Raji (cell line): ENCODE measurements around the gene TPO.

ENCODE experiments used
- POLR2A ChIP-seq: IDR thresholded peaks from 2 replicates; pipeline ENCODE4 v1.6.1; 2011; ENCODE audit warnings: low read depth, low read length, control low read depth; ENCODE audit not compliant: insufficient read depth

TPO gene

DNA sequence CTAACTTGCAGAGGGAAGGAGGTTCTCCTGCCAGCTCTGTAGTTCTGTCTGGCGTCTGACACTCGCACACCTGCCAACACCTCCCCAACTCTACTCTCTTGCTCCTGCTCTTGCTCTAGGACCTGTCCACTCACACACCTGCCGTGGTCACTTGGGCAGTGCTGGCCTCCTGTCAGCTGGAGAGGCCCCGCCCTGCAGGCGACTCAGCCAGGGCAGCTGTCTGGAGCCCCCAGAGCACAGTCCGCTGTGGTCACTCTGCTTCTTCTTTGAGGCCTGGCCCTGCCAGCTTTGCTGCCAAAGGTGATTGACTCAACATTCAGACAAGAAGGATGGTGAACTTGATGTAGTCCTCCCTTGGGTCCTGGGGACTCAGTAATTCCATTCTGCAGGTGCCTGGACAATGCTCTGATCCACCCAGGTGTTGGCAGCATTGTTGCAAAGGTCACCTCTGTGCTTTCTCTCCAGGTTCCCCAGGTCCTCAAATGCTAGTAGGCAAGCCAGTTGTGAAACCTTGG lies 18.7 kb downstream of the TPO start:
- no peak for TF ChIP-seq POLR2A

DNA sequence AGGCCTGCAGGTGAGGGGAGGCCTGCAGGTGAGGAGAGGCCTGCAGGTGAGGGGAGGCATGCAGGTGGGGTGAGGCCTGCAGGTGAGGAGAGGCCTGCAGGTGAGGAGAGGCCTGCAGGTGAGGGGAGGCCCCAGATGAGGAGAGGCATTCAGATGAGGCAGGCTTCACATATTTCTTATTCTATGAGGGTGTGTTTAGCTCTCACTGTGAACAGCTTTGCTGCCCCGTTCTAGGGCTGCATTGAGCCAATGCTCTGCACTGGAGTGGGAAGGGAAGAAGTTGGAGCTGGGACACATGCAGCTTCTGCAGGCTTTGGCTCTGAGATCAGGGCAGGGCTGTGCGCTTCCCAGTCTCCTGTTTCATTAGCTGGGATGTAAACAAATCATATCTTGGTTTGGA lies 19.5 kb downstream of the TPO start:
- TF ChIP-seq POLR2A = no peak

DNA sequence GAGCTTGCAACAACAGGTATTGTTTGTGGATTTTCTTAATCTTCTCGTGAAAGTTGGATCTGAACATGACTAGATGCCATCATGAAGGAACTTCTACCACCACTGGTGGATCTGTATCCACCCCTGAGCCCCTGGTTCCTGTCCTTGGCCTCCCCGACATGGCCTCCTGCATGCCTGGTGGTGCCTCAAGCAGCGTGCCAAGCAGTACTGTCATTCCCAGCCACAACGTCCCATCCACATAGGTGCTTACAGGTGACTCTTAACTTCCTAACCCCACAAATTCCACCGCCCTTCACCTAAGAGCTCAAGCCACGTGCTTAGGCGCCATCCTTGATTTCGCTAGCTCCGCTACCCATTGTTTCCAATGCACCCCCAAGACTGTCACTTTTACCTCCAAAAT lies 23.1 kb downstream of the TPO start:
- no peak for TF ChIP-seq POLR2A

DNA sequence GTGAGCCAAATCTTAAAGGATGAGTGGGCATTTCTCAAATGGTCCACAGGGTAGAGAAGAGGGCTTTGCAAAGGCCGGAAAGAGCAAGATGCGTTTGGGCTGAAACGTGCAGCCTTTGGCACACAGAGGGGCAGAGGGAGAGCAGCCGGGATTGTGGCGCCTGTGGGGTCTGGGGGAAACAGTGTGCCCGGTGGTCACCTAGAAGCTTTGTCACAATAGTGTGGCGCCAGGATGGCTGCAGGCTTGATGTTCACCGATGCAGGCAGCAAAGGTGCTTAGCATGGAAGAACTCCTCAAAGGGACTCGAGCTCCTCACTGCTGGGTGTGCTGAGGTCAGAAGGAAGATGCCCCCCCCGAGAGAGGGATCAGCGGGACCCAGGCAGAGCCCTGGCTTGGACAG lies 23.8 kb downstream of the TPO start:
- no peak for TF ChIP-seq POLR2A

DNA sequence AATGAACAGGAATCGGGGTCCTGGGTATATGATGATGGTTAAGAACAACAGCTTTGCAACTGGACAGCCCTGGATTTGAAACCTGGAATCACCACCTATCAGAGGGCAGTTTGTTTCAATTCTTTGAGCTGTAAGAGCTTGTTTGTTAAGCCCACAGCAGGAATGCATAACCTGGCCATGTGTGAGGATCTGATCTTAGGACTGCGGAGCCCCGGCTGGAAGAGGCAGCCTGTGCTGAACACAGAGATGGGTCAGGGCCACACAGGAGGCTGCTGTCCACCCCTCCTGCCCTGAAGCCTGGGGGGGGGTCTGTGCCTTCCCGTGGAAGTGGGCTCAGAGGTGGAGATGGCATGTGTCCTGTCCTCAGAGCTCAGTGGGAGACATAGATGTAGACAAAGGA lies 24.3 kb downstream of the TPO start:
- TF ChIP-seq POLR2A = no peak

DNA sequence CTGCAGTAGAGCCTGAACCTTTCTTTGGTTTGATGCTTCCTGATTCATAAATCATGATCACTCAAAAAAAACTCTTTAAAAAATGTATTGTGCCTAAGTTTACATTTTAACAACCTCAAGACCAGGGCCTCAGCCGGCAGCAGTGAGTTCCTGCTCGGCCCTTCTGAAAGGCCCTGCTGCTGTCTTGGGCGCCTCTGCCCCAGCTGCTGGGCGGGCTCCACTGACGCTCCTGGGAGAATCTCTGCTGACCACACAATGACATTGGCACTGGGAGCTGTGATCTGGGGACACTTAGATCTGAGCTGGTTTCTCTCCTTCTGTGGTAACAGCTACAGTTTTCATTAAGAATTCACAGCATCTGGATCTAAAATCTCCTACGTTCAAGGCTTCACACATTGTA lies 25.7 kb downstream of the TPO start:
- no peak for TF ChIP-seq POLR2A

DNA sequence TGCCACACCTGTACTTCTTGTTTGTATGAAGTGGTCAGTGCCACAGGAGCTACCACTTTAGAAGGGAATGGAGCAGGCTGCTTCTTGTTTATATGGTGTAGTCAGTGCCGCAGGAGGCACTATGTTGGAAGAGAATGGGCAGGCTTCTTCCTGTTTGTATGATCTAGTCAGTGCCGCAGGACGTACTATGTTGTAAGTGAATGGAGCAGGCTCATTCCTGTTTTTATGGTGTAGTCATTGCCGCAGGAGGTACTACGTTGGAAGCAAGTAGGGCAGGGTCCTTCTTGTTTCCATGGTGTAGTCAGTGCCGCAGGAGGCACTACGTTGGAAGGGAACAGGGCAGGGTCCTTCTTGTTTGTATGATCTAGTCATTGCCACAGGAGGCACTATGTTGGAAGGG lies 27.3 kb downstream of the TPO start:
- no peak for TF ChIP-seq POLR2A

DNA sequence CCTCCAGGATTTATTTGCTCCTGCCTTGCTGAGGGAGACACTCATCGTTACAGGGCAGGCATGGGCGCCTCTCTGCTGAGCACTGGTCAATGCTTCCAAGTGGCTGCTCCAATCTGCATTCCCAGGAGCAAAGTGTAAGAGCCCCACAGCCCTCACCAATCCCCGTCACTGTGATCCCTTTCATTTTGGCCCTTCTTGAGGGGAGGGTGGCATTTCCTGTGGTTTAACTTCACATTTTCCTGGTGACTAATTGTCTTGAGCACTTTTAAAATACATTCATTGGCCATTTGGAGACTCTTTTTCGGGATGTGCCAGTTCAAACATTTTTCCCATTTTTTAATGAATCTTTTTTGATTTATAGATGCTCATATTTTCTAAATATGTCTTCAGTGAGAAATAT lies 33.0 kb downstream of the TPO start:
- TF ChIP-seq POLR2A = no peak

DNA sequence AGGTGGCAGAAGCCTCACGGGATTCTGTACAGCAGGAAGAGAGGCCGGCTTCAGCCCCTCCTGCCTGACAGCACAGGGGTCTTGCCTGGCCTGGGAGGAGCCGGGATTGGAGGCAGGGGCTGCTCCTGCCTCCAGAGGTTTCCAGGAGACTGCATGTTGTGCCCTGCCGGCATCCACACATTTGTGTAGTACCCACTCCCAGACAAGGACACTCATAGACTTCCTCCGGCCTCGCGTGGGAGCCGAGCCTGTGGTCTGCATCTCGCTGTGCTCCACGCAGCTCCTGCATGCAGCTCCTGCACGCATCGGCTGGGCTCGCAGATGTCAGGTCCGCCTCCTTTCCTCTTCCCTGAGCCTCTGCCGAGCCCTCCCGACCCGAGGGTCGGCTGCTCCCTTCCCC lies 34.7 kb downstream of the TPO start:
- TF ChIP-seq POLR2A = no peak

DNA sequence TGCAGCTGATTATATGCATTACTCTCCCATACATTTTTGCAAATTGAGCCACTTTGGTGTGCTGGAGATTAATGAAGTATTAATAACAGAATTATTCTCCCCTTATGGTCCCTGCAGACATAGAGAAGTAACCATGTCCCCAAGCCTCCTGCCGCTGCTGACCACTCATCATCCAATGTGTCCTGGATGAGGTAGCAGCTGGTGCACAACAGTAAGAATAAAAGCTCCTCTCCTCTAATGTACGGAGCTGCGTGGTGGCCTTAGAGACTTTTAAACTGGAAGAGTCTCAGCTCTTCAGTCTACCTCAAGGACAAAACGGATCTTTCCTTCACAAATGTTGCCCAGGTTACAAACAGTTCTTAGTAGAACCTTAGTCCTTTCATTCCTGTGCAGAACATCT lies 37.7 kb downstream of the TPO start:
- TF ChIP-seq POLR2A = no peak

DNA sequence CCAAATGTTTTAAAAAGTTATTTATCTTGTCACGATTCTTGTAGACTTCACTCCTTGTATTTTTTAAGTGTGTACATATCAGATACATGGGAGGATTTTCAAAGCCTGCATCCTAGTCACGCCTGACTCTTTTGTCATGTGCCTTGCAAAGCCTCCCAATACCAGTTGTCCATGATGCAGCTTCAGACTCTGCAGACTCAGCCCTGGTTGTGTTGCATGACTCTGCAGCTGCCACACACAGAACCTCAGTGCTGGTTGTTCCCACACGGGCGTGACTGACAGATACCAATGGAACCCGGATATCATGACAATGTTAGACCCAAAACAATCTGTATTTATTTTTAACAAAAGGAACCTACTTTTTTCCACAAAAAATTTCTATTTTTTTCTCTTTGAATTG lies 38.2 kb downstream of the TPO start:
- TF ChIP-seq POLR2A = no peak

DNA sequence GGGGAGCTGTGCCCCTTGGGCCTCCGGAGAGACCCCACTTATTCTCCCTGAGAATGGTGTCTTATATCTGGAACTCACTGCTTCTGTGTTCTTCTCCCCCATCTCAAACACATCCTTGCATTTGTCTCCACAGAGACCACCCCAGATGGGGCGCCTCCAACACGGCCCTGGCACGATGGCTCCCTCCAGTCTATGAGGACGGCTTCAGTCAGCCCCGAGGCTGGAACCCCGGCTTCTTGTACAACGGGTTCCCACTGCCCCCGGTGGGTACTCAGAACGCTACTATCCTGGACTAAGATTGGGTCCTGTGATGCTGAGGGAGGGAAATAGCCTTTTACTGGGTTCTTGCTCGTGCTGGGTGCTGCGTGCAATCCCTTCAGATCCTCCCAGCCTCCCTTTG lies 40.3 kb downstream of the TPO start:
- no peak for TF ChIP-seq POLR2A

DNA sequence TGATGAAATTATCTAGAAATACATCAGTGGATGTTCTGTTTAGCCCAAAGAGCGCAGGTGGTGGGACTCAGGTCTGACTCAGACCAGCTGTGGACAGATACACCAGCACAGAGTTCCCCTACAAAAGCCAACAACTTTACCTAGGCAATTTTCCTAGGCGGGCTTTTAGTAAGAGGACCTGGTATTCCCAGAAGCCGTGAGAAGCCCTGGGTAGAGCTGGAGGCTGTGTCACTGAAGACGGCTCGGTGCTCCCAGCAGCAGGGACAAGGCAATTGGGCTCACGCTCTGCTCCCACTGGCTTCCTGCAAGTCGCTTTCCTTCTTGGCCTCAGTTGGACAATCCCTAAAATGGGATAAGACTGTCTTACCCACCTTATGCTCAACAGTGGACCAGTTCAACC lies 41.1 kb downstream of the TPO start:
- TF ChIP-seq POLR2A = no peak

DNA sequence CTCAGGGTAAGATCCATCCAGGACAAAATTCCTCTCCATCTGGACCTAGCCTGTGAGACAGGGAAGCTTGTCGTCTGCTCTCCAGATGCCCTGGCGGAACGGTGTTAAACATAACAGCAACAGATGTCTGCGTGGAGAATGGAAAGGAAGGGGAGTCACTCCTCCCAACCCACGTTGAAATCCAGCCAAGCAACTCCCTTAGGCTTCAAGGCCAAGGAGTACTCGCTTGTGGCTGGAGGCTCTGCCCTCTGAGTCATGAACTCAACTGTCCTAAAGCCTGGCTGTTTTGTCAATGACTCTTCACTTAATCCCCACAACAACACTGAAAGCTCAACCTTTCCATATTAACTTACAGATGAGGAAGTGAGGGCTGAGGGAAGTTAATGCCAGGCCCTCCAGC lies 42.2 kb downstream of the TPO start:
- TF ChIP-seq POLR2A = no peak

DNA sequence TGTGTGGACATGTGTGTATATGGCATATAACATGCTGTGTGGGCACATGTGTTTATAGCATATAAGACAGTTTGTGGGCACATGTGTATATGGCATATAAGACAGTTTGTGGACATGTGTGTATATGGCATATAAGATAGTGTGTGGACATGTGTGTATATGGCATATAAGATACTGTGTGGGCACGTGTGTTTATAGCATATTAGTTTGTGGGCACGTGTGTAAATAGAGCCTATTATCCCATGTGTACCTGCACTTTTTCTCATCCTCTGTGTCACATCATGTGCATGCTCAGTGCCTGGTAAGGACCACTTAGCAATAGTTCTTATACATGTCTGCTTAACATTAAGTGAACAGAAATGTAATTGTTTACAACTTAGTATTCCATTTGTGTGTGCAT lies 45.2 kb downstream of the TPO start:
- TF ChIP-seq POLR2A = no peak

DNA sequence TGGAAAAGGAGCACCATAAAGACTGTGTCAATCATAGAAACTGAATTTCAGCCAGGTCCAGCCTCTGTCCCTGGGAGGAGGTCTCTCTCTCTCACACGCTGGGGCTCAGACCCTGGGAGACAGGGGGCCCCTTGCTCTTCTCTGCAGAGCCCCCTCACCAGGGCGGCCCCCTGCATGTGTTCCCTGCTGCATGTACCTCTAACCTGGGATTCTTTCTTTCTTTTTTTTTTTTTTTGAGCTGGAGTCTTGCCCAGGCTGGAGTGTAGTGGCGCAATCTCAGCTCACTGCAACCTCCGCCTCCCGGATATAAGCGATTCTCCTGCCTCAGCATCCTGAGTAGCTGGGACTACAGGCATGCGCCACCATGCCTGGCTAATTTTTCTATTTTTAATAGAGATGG lies 46.5 kb downstream of the TPO start:
- TF ChIP-seq POLR2A = no peak

DNA sequence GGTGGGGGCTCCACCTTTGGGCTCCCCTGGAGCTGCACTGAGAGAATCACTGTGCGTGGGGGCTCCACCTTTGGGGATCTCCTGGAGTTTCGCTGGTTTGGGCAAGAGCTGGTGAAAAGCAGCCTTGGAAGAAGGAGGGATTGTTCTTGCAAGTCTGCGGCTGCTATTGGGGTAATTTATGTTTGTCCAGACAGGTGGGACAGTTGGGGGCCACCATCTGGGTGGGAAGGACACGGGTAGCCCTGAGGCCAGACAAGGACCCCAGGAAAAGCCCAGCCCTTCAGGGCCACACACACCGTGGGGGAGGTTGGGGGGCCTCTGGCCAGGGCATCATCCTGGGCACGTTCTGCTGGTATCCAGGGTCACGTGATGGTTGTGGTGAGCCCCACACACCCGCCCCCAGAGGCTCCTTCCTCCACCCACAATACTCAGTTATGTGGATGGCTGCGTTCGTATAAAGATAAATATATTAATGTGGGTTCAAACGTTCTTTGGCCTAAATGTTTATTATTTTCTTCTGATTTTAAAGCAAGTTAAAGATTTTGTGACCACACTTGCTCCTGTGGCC lies 47.7 kb downstream of the TPO start:
- TF ChIP-seq POLR2A = no peak
